NCI-H1436 (cell line): Measurements from ENCODE around the gene KRTAP10-5.
"Not testable (repeated sequence)": the region's sequence is repeated elsewhere in the genome, so short reads cannot be mapped to it uniquely, and the experiment has no call there.

Experiments
- DNase-seq: peaks from one replicate; lab custom pipeline; 2025; lab: John Stamatoyannopoulos, UW

Gene KRTAP10-5

DNA sequence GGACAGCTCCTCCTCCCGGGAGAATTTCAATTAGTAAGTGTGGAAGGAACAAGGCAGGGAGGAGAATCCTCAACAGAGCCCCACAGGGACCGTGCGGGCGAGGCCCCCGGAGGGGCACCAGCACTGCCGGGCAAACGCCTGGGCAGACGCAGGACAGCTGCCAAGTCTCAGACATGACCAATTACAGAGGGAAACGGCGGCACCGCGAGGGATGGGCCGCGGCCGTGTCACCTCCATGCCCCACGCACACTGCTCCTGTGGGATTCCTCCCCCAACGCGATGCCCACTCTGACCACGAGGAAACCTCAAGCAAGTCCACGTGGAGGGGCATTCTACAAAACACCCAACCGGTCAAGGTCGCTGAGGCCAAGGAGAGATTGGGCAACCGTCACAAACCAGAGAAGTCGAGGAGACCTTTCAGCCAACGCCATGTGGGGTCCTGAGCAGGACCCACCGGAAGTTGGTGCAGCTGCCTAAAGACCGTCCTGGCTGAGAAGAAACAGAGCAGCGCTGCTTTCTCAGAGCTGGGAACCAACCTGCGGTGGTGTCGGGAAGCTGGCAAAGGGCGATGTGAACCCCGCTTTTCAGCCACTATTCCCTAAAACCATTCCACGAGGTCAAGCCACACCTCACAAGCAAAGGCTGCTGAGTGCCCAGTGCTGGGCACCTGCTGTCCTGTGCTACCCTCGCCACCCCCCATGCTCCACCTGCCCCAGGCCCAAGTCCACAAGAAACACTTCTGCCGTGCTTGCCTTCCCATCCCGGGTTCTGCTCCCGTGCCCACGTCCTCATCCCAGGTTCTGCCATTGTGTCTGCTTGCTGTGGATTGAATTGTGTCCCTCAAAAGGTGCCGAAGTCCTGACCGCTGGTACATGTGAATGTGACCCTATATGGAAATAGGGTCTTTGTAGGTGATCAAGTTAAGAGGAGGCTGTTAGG is 8.3 kb downstream of the KRTAP10-5 start:
- DNase-seq, result no peak

DNA sequence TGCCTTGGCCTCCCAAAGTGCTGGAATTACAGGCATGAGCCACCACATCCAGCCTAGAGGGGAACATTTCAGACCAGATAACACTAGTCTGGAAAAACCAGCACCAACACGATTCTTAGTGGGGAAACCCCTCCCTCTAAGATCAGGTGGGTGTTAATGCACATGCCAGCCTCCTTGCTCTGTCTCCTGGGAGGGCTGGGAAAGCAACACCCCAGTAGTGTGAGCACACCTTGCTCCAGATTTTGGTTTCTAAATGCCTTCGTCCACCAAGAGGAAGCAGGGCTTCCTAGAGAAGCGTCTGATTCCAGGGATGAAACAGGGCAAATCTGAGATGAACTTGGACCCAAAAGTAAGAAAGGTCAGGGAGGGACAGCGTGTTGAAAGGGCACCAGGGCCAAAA is 9.1 kb downstream of the KRTAP10-5 start:
- no peak for DNase-seq

DNA sequence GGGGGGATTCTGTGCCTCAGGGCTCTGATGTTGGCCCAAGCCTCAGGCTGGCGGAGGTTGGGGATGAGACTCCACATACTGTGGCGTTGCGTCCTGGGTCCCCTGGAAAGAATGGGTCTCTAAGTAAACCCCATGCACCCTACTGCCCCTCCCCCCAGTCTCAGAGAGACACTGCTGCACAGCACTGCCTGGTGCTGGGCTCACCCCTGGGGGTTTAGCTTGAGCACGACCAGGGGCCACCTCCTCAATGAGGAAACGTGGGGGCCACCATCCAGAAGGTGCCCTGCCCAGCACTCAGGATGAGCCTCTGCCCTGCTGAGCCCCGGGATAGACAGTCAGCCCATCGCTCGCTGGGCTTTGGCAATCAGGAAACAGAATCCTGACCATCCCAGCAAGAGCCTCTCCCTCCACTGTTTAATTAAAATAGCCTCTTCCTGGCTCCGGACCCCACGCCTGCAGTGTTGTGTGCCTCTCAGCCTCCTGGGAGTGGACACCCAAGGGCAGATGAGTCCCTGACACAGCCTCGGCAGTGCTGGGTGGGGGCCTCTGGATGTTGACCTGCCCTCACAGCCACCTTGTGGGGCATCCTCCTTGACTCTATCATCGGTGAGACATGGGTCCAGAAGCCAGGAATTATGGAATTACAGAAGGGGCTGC is 10.4 kb downstream of the KRTAP10-5 start:
- no peak for DNase-seq

DNA sequence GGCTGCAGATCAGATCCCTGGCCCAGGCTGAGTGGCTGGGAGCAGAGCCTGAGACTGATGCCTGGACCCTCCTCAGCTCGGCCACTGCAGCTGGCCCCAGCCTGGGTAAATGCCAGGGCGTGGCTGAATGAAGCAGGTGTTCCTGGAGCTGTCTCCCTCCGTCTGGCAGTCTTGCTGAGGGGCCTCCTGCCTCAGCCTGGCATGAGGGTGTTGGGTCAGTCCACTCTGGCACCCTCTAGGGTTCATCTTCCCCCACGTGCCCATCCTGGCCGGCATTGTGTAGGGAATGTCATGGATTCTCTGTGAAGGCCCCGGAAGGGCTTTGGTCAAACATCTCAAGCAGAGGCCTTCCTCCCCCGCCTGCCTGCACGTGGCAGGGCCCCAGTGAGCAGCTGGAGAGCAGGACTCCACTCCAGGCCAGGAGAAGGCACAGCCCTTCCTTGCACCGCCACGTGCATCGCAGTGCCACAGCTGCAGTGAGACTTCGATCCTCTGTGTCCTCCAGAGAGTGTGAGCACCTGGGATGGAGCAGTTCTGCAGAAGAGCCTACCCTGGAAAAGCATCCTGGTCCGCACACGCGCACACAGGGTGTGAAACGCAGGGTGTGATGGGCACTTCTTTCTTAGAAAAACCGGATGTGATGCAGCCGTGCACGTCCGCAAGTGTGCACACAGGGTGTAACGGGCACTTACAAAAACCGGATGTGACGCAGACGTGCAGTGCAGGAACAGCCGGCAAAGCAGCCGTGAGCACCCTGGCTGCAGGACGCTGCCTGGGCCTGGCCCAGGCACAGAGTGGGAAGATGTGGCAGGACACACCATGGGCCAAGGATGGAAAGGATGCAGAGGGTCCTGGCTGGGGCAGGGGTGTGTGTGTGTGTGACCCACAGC is 11.5 kb downstream of the KRTAP10-5 start:
- no peak for DNase-seq

DNA sequence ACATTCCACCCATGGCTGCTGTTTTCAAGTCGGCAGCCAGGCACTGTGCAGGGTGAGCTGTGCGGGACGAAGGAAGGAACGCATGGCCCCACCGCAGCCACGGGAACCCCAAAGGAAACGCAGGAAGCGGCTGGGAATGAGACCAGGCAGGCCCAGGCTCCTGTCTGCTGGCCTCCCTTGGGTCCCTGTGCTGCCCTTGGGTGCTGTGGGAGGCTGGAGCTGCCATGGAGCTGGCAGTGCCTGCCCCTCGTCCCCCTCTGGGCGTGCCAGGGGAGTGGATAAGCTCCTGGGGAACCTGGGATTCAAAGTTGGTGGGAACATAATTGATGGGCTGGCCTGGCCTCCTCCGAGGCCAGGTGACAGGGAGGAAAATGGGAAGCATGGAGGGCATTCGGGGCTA is 12.1 kb downstream of the KRTAP10-5 start:
- no peak for DNase-seq

DNA sequence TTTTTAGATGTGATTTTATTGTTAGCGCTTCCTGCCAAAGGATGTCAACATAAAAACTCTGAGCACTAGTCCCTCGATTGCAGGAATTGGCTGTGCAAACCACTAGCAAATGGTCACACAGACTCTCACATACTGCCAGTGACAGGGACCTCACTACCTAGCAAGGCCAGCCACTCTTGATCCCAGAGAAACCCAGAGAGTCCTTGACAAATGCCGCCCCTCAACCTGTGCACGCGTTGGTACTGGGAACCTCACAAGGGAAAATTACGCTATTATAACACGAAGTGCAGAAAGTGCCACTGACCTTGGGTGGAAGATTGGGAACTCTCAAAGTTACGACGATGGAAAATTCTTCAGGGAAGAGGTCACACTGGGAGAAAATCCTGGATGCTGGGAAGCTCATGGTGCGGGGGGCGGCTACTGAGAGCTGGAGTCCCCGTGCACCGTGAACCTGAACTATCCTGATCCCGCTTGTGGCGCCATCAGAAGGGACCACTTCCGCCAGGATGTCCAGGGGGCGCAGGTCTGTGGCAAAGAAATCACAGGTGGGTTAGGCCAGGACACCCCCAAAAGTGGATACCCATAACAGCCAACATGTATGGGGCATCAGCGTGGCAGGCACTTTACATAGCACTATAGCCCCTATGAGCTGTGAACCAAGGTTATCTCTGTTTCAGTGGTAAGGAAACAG is 12.8 kb downstream of the KRTAP10-5 start:
- no peak for DNase-seq

DNA sequence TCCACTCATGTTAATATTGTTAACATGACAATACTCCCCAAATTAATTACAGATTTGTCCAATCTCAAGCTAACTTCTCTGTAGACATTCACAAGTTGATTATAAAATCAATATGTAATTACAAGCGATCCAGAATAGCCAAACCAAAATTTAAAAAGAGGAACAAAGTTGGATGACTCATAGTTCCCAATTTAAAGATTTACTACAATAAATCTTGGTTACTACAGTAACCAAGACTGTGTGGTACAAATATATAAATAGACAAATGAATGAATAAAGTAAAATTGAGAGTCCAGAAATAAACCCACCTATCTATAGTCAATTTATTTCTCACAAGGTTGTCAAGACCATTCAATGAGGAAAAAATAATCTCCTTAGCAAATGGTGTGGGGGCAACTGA is 14.0 kb downstream of the KRTAP10-5 start:
- no peak for DNase-seq

DNA sequence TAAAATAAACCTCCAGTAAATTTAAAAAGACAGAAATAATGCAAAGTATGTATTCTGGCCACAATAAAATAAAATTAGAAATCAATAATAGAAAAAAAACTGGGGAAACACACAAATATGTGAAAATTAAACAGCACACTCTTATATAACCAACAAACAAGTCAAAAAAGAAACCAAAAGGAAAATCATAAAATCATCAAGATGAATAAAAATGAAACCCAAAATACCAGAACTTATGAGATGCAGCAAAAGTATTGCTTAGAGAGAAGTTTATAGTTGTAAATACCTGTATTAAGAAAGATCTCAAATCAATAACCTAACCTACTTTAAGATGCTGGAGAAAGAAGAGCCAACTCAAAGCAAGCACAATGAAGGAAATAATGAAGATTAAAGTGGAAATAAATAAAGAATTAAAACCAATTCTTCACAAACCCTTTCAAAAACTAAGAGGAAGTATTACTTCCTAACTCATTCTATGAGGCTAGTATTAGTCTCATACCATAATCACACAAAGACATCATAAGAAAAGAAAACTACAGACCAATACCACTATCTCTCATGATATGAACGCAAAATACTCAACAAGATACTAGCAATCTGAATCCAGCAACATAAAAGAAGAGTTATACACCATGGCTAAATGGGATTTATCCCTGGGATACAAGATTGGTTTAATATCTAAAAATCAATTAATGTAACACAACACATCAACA is 15.4 kb downstream of the KRTAP10-5 start:
- DNase-seq, result no peak

DNA sequence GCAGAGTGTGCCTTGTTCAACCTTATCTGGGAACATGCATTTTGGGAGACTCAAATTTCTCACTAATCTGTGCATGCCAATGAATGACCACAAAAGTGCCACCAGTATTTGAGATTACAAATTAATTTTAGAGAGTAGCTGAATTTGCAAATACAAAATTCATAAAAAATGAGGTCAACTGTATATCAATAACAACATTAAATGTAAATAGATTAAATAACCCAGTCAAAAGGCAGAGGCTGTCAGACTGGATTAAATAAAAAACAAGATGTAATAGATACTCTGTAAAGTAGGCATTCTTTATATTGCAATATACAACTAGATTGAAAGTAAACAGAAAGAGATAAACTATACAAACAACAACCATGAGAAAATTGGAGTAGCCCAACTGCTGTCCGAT is 16.3 kb downstream of the KRTAP10-5 start:
- DNase-seq, result no peak

DNA sequence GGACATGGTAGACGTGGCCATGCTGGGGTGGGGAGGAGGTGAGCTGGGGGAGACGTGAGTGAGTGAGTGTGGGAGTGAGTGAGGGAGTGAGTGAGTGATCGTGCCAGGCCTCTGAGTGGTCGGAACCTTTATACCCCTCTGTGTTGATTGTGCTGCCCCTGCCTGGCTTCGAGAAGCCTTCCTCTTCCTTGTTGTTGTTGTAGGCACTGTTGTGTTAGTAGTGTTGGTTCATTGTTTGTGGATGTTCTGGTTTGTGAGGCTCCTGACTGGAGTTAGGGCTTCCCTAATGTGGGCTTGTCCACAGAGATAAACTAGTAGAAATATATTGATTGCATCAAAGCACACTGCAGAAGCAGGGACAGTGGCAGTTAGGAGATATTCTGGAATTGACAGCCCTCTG is 21.7 kb downstream of the KRTAP10-5 start, which contains the start of gene KRTAP10-3:
Gene KRTAP10-3, minus strand, starts transcription at position 101 of the 400 bp plus-strand sequence. Its CDS starts 80 bp downstream, at position 21.
- DNase-seq, result no peak

DNA sequence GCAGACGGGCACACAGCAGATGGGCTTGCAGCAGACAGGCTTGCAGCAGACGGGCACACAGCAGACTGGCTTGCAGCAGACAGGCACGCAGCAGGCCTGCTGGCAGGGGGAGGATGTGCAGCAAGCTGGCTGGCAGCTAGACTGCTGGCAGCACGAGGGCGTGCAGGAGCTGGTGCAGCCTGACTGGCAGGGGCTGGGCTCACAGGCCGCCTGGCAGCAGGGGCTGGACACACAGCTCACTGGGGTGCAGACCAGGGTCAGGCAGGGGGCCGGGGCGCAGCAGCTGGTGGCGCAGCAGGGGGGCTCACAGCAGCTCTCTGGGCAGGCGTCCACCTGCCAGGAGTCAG is 22.1 kb downstream of the KRTAP10-5 start:
- DNase-seq, result not testable (repeated sequence)

DNA sequence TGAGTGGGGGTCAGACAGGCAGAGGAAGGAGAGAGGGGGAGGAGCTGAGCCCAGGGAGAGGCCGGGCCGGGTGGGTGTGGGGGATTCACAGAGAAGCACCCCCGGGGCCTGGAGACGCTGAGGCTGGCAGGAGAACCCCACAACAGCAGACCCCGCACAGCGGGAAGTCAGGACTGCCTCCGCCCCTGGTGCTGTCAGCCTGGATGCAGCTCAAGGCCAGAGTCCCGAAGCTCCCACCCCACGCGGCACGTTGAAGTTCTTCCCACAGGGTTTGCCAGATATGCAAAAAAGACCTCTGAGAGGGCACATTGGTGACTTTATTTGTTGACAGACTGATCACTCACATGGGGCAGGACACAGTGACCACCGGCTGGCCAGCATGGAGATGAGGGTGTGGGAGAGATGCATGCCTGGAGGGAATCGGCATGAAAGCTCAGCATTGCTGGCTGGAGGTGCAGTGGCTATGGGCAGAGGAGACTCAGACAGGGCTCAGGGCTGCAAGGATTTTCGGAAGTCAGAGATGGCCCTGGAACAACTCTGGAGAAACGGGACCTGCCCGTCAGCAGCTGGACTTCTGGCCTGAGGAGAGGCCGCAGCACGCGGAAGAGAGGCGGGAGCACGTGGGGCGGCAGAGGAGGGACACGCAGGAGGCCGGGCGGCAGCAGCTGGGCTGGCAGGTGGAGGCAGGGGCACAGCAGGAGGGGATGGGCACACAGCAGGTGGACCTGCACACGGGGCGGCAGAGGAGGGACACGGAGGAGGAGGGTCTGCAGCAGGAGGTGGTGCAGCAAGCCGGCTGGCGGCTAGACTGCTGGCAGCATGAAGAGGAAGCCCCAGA is 22.7 kb downstream of the KRTAP10-5 start:
- no peak for DNase-seq

DNA sequence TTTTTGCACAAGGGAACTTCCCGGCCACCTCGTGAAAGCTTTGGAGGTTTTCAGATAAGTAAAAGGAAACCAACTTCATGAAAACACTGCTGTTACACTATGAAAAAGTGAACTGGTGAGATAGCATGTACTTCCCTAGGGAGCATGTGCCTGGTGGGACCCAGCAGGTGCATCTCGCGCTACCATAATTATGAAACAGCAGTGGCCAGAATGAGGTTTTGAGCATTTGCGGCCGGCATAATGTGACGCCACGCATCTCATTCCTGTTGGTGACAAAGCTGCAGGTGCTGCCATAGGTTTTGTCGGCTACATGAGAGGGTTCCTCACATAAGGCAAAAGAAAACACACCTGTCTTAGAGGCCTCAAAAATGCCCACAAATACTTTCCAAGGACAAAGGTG is 23.5 kb downstream of the KRTAP10-5 start:
- DNase-seq, result peak; percentile 33

DNA sequence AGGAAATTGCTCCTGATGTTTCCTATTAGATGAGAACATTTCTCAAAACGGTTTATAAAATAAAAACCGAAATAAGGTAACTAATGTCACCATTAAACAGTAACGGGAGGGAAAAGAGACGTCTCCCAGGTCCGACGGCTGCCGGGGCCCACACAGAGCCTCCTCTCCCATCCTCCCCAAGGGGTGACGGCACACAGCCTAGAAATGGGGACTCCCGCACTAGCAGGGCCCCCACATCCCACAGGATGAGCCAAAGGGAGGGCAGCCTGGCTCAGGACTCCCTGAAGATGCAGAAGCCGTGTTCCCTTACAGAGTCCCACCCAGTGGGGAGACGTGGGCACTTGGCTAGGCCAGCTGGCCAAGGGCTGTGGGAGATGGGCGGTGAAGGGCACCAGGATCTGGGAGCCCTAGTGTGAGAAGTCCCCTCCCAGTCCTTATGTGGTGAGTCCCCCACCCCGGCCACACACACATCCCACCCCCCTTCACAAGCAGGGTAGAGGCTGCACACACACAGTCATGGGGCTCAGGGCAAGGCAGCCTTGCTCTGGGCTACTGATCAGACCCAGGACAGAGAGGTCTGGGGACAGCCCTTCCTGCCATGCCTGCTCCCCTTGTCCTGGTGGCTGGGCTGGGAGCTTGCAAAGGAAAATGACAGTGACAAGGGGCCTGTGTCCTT is 25.1 kb downstream of the KRTAP10-5 start:
- DNase-seq, result no peak

DNA sequence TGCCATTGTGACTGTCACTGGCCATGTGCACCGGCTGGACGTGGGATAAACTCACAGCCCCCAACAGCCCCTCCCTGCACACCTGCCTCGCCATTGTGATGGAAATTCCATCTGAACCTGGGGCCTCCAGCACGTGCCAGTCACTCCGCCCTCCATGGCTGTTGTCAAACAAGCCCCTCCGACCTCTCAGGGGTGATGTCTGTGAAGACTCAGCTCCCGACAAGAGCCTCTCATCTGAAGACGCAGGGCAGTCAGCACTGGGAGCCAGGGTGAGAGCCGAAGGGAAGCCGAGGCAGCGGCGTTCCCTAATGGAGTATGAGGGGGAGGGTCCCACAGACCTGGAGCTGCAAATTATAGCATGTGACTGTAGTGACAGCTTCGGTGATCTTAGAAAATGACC is 27.7 kb downstream of the KRTAP10-5 start:
- DNase-seq, result no peak

DNA sequence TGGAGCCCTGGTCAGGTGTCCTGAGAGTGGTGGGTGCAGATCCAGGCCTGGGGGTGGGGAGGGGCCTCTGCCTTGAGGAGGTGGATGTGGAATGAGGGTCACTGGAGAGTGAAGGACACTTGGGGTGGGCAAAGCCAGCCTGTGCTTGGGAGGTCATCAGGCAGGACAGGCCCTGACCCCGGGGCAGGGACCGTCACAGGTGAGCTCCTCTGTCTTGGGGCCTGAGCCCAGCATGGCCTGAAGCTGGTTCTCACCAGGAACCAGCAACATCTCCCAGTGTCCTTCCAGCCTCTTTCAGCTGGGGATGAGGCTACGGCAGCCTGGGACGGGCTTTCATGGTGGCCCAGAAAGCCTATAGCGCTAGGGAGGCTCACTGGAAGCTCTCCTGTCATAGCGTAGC is 28.3 kb downstream of the KRTAP10-5 start:
- no peak for DNase-seq

DNA sequence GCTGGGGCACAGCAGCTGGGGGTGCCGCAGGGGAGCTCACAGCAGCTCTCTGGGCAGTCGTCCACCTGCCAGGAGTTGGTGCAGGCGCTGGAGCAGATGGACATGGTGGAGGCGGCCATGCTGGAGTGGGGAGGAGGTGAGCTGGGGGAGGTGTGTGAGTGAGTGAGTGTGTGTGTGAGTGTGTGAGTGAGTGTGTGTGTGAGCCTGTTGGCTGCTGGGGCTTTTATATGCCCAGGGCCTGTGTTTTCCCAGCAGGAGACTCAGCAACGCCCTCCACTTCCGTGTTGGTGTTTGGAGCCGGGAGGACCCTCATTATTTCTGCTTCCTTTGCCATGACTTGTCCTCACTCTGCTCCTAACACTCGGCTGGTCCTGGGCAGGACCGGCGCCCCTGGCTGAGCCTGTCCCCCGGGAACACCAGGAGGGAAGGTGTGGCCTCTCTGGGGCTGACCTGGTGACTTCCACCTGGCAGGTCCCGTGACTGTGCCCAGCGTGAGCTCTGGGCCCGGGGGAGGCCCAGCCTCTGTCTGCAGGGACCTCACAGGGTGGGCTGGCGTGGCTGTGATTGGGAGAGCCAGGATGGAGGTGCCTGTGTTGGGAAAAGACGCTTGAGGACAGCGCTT is 29.0 kb downstream of the KRTAP10-5 start, which contains the start of gene KRTAP10-2:
Gene KRTAP10-2, minus strand, starts transcription at position 166 of the 622 bp plus-strand sequence. Its CDS starts 47 bp downstream, at position 119.
- no peak for DNase-seq

DNA sequence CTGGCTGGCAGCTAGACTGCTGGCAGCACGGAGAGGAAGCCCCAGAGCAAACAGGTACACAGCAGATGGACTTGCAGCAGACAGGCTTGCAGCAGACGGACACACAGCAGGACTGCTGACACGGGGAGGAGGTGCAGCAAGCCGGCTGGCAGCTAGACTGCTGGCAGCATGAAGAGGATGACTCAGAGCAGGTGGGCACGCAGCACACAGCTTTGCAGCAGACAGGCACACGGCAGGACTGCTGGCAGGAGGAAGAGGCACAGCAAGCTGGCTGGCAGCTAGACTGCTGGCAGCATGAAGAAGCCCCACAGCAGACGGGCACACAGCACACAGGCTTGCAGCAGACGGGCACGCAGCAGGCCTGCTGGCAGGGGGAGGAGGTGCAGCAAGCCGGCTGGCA is 29.6 kb downstream of the KRTAP10-5 start:
- DNase-seq, result no peak

DNA sequence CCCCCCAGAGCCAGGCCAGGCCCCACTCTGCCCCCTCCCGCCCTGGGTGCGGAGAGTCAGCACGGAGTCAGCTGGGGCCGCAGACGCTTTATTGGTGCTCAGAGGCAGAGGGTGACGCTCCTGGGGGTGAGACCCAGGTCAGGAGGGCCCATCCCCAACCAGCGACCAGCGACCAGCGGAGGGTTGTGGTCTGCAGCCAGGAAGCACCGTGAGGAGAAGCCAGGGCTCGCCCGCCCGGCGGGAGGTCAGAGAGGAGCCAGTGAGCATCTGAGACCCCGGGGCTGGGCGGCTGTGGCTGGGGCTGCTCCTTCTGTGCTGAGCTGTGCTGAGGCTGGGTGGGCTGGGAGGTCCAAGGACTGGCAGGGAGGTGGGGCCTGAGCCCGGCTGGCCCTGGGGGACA is 30.1 kb downstream of the KRTAP10-5 start:
- DNase-seq, result not testable (repeated sequence)
